Neuron (in vitro differentiated cells): ENCODE results near the gene GIT2.
"Not testable (repeated sequence)": the region's sequence is repeated elsewhere in the genome, so short reads cannot be mapped to it uniquely, and the experiment has no call there.

Source experiments
- H2AFZ ChIP-seq: one replicate; pipeline ENCODE4 v1.6.1; 2013; ENCODE audit warnings: low read depth, mild to moderate bottlenecking, inconsistent platforms, low read length, moderate library complexity
- H3K27me3 ChIP-seq: one replicate; pipeline ENCODE4 v1.6.1; 2013; ENCODE audit warnings: low read length; ENCODE audit not compliant: insufficient read depth
- H3K36me3 ChIP-seq: one replicate; pipeline ENCODE4 v1.6.1; 2013; ENCODE audit warnings: low read length; ENCODE audit not compliant: insufficient read depth
- H3K4me1 ChIP-seq: one replicate; pipeline ENCODE4 v1.6.1; 2013; ENCODE audit warnings: low read length; ENCODE audit not compliant: insufficient read depth
- H3K4me3 ChIP-seq: 2 replicates; pipeline ENCODE4 v1.5.1; 2013; ENCODE audit warnings: mild to moderate bottlenecking, low read length, moderate library complexity
- H3K9me3 ChIP-seq: one replicate; pipeline ENCODE4 v1.6.1; 2013; ENCODE audit warnings: low read length

The GIT2 gene

GRCh38 chr12:109914461-109914860, 81.7 kb downstream of the GIT2 start:
- Histone ChIP-seq H3K36me3 (peaks cover 64% of the 10 kb centered on the region), H3K4me3 (no peak overlapping the region), H3K27me3 (no peaks in the 10 kb centered on the region), H2AFZ (no peak overlapping the region), H3K9me3 (no peaks in the 10 kb centered on the region), H3K4me1 (no peaks in the 10 kb centered on the region)

- Histone ChIP-seq H3K4me3 (no peak overlapping the region), H3K9me3 (no peaks in the 10 kb centered on the region), H3K36me3 (peaks cover 74% of the 10 kb centered on the region), H3K4me1 (no peaks in the 10 kb centered on the region), H2AFZ (no peak overlapping the region), H3K27me3 (no peaks in the 10 kb centered on the region)
These were observed 83.3 kb downstream of the GIT2 start for GRCh38 chr12:109912855-109913321.

GRCh38 chr12:109910969-109911348, 85.2 kb downstream of the GIT2 start:
- H2AFZ ChIP-seq = no peak overlapping the region
- peaks cover 75% of the 10 kb centered on the region for H3K36me3 ChIP-seq
- H3K4me1 ChIP-seq = no peaks in the 10 kb centered on the region
- no peak overlapping the region for H3K4me3 ChIP-seq
- no peaks in the 10 kb centered on the region for H3K27me3 ChIP-seq
- no peaks in the 10 kb centered on the region for H3K9me3 ChIP-seq

- Histone ChIP-seq H3K4me1 (no peaks in the 10 kb centered on the region), H3K27me3 (no peaks in the 10 kb centered on the region), H3K36me3 (peaks cover 72% of the 10 kb centered on the region), H3K4me3 (no peak overlapping the region), H2AFZ (no peak overlapping the region), H3K9me3 (no peaks in the 10 kb centered on the region)
These were observed 85.8 kb downstream of the GIT2 start for GRCh38 chr12:109910254-109910968.

GRCh38 chr12:109905301-109905700, 90.9 kb downstream of the GIT2 start:
- Histone ChIP-seq H3K27me3 (no peaks in the 10 kb centered on the region), H3K4me3 (no peak overlapping the region), H3K9me3 (no peaks in the 10 kb centered on the region), H2AFZ (no peak overlapping the region), H3K36me3 (peaks cover 59% of the 10 kb centered on the region), H3K4me1 (peaks cover 14% of the 10 kb centered on the region)

GRCh38 chr12:109902891-109903418, 93.2 kb downstream of the GIT2 start:
- Histone ChIP-seq H3K4me3 (no peak overlapping the region), H3K9me3 (no peaks in the 10 kb centered on the region), H2AFZ (no peak overlapping the region), H3K27me3 (no peaks in the 10 kb centered on the region), H3K4me1 (peaks cover 16% of the 10 kb centered on the region), H3K36me3 (peaks cover 47% of the 10 kb centered on the region)

- Histone ChIP-seq H3K27me3 (no peaks in the 10 kb centered on the region), H3K36me3 (peaks cover 29% of the 10 kb centered on the region), H3K4me1 (peaks cover 16% of the 10 kb centered on the region), H3K9me3 (no peaks in the 10 kb centered on the region), H3K4me3 (peak overlapping the region; percentile 87), H2AFZ (peak overlapping the region; percentile 69)
These were observed 95.2 kb downstream of the GIT2 start for GRCh38 chr12:109900752-109901580.

GRCh38 chr12:109899783-109900751, 96.1 kb downstream of the GIT2 start, which contains the start of gene TCHP:
Gene TCHP (plus strand): TSS chr12:109900274. CDS start chr12:109903027, 2,753 bp downstream.
- Histone ChIP-seq H2AFZ (peak within 1 kb of the TSS; percentile 69), H3K27me3 (no peaks in the 10 kb centered on the region), H3K36me3 (peaks cover 23% of the 10 kb centered on the region), H3K4me1 (peaks cover 16% of the 10 kb centered on the region), H3K9me3 (no peaks in the 10 kb centered on the region), H3K4me3 (peak within 1 kb of the TSS; percentile 87)

GRCh38 chr12:109899345-109899744, 96.8 kb downstream of the GIT2 start:
- H3K4me1 ChIP-seq = peaks cover 16% of the 10 kb centered on the region
- H3K4me3 ChIP-seq = peak overlapping the region; percentile 87
- H3K27me3 ChIP-seq, H3K9me3 ChIP-seq: not testable (repeated sequence)
- peak overlapping the region; percentile 69 for H2AFZ ChIP-seq
- H3K36me3 ChIP-seq = peaks cover 16% of the 10 kb centered on the region

GRCh38 chr12:109897029-109897428, 99.1 kb downstream of the GIT2 start:
- Histone ChIP-seq H2AFZ (no peak overlapping the region), H3K4me3 (no peak overlapping the region), H3K27me3 (peaks cover 6% of the 10 kb centered on the region), H3K9me3 (no peaks in the 10 kb centered on the region), H3K4me1 (peaks cover 16% of the 10 kb centered on the region), H3K36me3 (no peaks in the 10 kb centered on the region)

- Histone ChIP-seq H3K4me1 (peaks cover 9% of the 10 kb centered on the region), H3K9me3 (no peaks in the 10 kb centered on the region), H3K27me3 (peaks cover 6% of the 10 kb centered on the region), H3K36me3 (no peaks in the 10 kb centered on the region), H2AFZ (no peak overlapping the region), H3K4me3 (no peak overlapping the region)
These were observed 100.0 kb downstream of the GIT2 start for GRCh38 chr12:109896188-109896587.

- Histone ChIP-seq H3K36me3 (no peaks in the 10 kb centered on the region), H3K27me3 (peaks cover 6% of the 10 kb centered on the region), H3K4me1 (peaks cover 3% of the 10 kb centered on the region), H2AFZ (no peak overlapping the region), H3K9me3 (no peaks in the 10 kb centered on the region), H3K4me3 (no peak overlapping the region)
These were observed 101.2 kb downstream of the GIT2 start for GRCh38 chr12:109894939-109895338.
